Lower leg skin (tissue), 4 donors: ENCODE data around the gene STK11IP. TPM values are rescaled to one million over a fixed set of nuclear protein-coding genes. Genes with fewer than 3 reads are reported as not detected.

Experiments
- DNase-seq, 2 donors: peaks; one replicate each; pipeline ENCODE4 v3.0.0-alpha.2; 2019; ENCODE audit warnings: low spot score in 2 of 2
- H3K4me3 ChIP-seq: fragments of 200-600 bp; sonication (generic); 2 replicates; pipeline ENCODE4 v1.5.1; 2017; ENCODE audit warnings: mild to moderate bottlenecking, low read depth; ENCODE audit not compliant: poor library complexity, severe bottlenecking
- POLR2A ChIP-seq, 2 donors: fragments of 450-650 bp; IDR thresholded peaks; one replicate each; pipeline ENCODE4 v1.6.1; 2016 to 2017; ENCODE audit warnings: antibody characterized with exemption in 2 of 2, mild to moderate bottlenecking in 1 of 2, moderate library complexity in 1 of 2
- WGBS, 2 donors: methylation state at CpG; one replicate each; pipeline ENCODE4 v1.1.5; 2018; 5-methylcytosine and 5-hydroxymethylcytosine counted together
- intact Hi-C: fragments of 100-400 bp; cut with DNase I; formaldehyde crosslinking; loops from one replicate; pipeline ENCODE4 v1.15.0; 2023; ENCODE audit warnings: low total_unique reads
- total RNA-seq, 4 donors: library from RNA; depleted of rRNA; stranded (reverse); fragments of >200 nt; gene quantifications; one replicate each; pipeline ENCODE4 v1.1.0, GENCODE V29; 2016
- TF ChIP-seq, protein P1 (sequence below), 3 donors: fragments of 450-650 bp; IDR thresholded peaks; one replicate each; pipeline ENCODE4 v1.5.1; 2016; ENCODE audit warnings: antibody characterized with exemption in 3 of 3, mild to moderate bottlenecking in 3 of 3, moderate library complexity in 2 of 3

The STK11IP gene
- total RNA-seq, 4 donors from 2014 or later: 13.3 to 37.8 (median 18.9) TPM

DNA sequence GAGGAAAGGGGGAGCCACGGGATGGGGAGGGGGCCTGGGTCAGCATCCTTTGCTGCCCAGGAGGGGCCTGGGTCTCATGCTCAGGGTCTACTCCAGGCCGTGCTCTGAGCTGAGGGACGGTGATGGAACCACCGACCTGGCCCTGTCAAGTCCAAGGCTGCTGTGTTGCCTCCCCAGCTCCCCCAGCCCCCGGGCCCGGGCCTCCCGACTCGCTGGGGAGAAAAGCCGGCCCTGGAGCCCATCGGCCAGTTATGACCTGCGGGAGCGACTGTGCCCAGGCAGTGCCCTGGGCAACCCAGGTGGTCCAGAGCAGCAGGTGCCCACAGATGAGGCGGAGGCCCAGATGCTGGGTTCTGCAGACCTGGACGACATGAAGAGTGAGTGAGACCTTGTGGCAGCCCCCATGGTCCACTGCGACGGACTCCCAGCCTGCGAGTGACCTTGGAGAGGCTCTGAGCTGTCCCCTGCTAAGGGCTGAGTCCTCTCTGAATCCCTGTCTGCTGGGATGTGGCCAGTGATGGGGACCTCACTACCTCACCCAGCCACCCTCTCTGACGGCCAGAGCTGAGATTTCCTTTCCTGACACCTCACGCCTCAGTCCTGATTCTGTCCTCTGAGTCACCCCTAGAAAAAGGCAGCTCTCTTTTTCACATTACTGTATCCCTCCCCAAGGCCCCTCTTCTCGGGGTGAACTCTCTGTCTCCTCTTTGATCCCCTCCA lies 32.5 kb downstream of the STK11IP start:
- intact Hi-C loops: loop anchor here (10.0 kb wide), 1 partner anchor 75 kb away; no protein-coding TSS in a partner anchor
- WGBS, 2 donors: 82 to 86% methylated on average over 20 of the region's 20 CpGs
- TF ChIP-seq POLR2A (IDR thresholded peaks at IDR 0.05): no peak
- TF ChIP-seq, protein P1, sequence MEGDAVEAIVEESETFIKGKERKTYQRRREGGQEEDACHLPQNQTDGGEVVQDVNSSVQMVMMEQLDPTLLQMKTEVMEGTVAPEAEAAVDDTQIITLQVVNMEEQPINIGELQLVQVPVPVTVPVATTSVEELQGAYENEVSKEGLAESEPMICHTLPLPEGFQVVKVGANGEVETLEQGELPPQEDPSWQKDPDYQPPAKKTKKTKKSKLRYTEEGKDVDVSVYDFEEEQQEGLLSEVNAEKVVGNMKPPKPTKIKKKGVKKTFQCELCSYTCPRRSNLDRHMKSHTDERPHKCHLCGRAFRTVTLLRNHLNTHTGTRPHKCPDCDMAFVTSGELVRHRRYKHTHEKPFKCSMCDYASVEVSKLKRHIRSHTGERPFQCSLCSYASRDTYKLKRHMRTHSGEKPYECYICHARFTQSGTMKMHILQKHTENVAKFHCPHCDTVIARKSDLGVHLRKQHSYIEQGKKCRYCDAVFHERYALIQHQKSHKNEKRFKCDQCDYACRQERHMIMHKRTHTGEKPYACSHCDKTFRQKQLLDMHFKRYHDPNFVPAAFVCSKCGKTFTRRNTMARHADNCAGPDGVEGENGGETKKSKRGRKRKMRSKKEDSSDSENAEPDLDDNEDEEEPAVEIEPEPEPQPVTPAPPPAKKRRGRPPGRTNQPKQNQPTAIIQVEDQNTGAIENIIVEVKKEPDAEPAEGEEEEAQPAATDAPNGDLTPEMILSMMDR (IDR thresholded peaks at IDR 0.05): no peak
- no peak for DNase-seq
- no peak overlapping the region for H3K4me3 ChIP-seq

DNA sequence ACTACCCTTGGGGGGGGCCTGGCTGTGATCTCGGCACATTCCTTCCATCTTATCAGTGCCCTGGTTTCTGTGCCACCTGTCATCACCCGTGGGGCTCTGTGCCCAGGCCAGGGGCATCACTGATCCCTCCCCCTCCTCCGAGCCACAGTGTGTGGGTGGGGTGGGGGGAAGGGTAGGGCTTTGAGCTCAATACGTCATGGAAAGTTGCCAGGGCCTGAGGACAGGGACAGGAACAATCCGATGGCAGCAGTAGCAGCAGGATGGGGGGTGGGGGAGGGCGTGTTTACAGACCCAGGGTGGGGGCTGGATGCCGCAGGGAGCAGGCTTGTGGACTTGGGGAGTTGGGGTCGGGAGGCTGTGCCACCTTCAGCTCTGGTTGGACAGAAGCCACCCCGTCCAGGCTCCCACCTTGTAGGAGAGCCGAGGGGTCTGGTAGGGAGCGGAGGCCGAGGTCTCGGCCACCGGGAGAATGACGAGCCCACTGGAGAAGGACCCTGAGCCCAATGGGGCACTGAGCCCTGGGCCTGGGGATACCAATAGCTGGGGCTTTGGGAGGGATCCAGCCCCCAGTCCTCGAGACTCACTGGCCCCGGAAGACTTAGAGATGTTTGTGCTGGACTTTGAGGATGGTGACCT lies 33.2 kb downstream of the STK11IP start:
- no peak overlapping the region for H3K4me3 ChIP-seq
- intact Hi-C loops: loop anchor here (10.0 kb wide), 1 partner anchor 76 kb away; no protein-coding TSS in a partner anchor
- peak in 1 of 2 donors; percentile 72 for DNase-seq
- WGBS, 2 donors: 80 to 83% methylated on average over 16 to 17 of the region's 17 CpGs
- TF ChIP-seq, protein P1 (IDR thresholded peaks at IDR 0.05): no peak
- no peak for TF ChIP-seq POLR2A (IDR thresholded peaks at IDR 0.05)

DNA sequence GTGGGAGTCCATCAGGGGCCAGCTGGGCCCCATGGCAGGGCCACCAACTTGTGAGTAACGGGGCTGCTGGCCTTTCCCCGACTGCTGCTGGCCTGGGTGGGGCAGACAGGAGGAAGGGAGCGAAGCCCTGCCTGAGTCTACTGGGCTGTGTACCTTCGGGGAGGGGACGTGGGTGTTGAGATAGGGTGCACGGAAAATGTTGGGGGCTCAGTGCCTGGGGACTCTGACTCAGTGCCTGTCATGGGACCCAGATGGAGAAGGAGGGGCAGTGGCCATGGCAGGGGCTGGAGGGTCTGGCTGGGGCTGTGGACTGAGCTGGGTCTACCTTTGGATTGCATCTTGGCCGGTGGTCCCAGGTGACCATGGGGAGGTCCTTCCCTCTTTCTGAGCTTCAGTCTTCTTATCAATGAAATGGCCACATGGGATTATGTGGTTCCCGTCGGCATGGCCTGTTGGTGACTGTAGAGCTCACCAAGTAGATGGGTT lies 33.8 kb downstream of the STK11IP start:
- WGBS, 2 donors: 89 to 91% methylated on average over 9 of the region's 9 CpGs
- intact Hi-C loops: loop anchor here (10.0 kb wide), 1 partner anchor 77 kb away; no protein-coding TSS in a partner anchor
- DNase-seq: peak in 1 of 2 donors; percentile 63
- H3K4me3 ChIP-seq: no peak overlapping the region
- TF ChIP-seq, protein P1 (IDR thresholded peaks at IDR 0.05): no peak
- no peak for TF ChIP-seq POLR2A (IDR thresholded peaks at IDR 0.05)

DNA sequence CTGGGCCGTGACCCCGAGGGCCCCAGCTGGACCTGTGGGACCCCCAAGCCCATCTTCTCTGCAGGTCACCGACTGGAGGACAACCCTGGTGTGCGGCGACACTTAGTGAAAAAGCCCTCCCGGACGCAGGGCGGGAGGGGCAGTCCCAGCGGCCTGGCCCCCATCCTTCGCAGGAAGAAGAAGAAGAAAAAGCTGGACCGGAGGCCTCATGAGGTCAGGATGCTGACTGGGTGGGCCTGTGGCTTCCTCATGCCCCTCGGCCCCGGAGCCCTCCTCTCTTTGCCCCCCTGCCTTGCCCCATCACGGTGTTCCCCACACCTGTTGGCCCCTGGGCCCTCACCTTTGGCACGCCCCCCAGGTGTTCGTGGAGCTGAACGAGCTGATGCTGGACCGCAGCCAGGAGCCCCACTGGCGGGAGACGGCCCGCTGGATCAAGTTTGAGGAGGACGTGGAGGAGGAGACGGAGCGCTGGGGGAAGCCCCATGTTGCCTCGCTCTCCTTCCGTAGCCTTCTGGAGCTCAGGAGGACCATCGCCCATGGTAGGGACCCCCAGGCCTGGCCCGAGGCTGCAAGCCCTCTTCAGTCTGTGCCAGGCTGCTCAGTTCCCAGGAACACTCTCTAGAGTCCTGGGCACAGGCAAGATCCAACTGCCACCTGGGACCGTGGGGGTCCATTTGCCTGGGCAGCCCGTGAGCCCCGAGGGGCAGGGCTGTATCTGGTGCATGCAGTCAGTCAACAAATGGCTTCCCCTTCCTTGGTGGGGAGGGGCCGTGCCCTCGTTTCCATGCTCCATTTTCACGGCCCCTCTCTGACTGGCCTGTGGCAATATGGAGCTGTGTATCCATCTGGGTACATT lies 34.5 kb downstream of the STK11IP start:
- DNase-seq: peak in 1 of 2 donors; percentile 83
- 79 to 87% methylated on average over 27 to 30 of the region's 34 CpGs for WGBS, 2 donors
- TF ChIP-seq, protein P1 (IDR thresholded peaks at IDR 0.05): no peak
- TF ChIP-seq POLR2A (IDR thresholded peaks at IDR 0.05): no peak
- H3K4me3 ChIP-seq: no peak overlapping the region
- intact Hi-C loops: loop anchor here (10.0 kb wide), 1 partner anchor 77 kb away; no protein-coding TSS in a partner anchor

DNA sequence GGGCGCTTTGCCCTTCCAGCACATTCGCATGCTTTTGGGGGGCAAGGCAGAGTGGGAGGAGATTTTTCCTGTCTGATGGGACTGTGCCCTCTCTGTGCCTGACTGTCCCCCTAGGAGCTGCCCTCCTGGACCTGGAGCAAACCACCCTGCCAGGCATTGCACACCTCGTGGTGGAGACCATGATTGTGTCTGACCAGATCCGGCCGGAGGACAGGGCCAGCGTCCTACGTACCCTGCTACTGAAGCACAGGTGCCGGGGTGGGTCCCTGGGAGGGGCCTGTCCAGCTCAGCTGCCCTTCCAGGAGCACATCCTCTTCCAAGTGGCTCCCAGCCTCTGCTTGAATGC lies 35.1 kb downstream of the STK11IP start:
- no peak overlapping the region for H3K4me3 ChIP-seq
- TF ChIP-seq, protein P1 (IDR thresholded peaks at IDR 0.05): no peak
- no peak for TF ChIP-seq POLR2A (IDR thresholded peaks at IDR 0.05)
- intact Hi-C loops: loop anchor here (10.0 kb wide), 1 partner anchor 78 kb away; no protein-coding TSS in a partner anchor
- WGBS, 2 donors: 84 to 90% methylated on average over 8 of the region's 8 CpGs
- DNase-seq: peak in 1 of 2 donors; percentile 81
